IMR-90 (cell line): ENCODE measurements around the gene STEAP4. TPM values are rescaled to one million over a fixed set of nuclear protein-coding genes. Genes with fewer than 3 reads are reported as not detected.

Experiments
- ATAC-seq: fragments of 200-7000 bp; cut with Tn5 transposase; 2 replicates; pipeline ENCODE4 v1.9.1; 2020; ENCODE audit warnings: low read depth, mild to moderate bottlenecking, moderate library complexity
- BruUV-seq: library from RNA; stranded (reverse); fragments of 400-500 nt; replicated peaks from 2 replicates; lab custom pipeline; 2021; lab: Mats Ljungman, UMichigan
- CTCF ChIA-PET: fragments of 300-600 bp; formaldehyde crosslinking; extraction: SDS; loops from one replicate; lab custom pipeline; 2021; ENCODE audit warnings: antibody characterized with exemption; lab: Yijun Ruan, JAX
- POLR2A ChIA-PET: fragments of 300-600 bp; sonication (Branson Sonifier 250); formaldehyde crosslinking; loops from one replicate; lab custom pipeline; 2022; ENCODE audit warnings: antibody characterized with exemption; ENCODE audit not compliant: unreplicated experiment; lab: Charles Lee
- DNase-seq: peaks from one replicate; pipeline ENCODE4 v3.0.0; 2013
- H2AFZ ChIP-seq: replicated peaks from 2 replicates; pipeline ENCODE3; 2013; ENCODE audit warnings: low read length, mild to moderate bottlenecking; ENCODE audit not compliant: poor library complexity
- H2AK5ac ChIP-seq: 2 replicates; pipeline ENCODE4 v1.6.1; 2013; ENCODE audit warnings: low read depth, low read length, inconsistent platforms
- H2AK9ac ChIP-seq: replicated peaks from 2 replicates; pipeline ENCODE3; 2013; ENCODE audit warnings: mild to moderate bottlenecking, low read depth, low read length, moderate library complexity; ENCODE audit not compliant: poor library complexity
- H2BK120ac ChIP-seq: 2 replicates; pipeline ENCODE4 v1.6.1; 2013; ENCODE audit warnings: low read depth, low read length, inconsistent platforms
- H2BK15ac ChIP-seq: 3 replicates; pipeline ENCODE4 v1.6.1; 2013; ENCODE audit warnings: low read depth, low read length, inconsistent platforms
- H2BK20ac ChIP-seq: 2 replicates; pipeline ENCODE4 v1.6.1; 2013; ENCODE audit warnings: low read depth, mild to moderate bottlenecking, inconsistent platforms, low read length, moderate library complexity
- H2BK5ac ChIP-seq: 2 replicates; pipeline ENCODE4 v1.6.1; 2013; ENCODE audit warnings: mild to moderate bottlenecking, low read depth, low read length, inconsistent platforms; ENCODE audit not compliant: poor library complexity, severe bottlenecking
- H3K14ac ChIP-seq: replicated peaks from 2 replicates; pipeline ENCODE4 v1.6.1; 2013; ENCODE audit warnings: low read depth, low read length, inconsistent platforms
- H3K18ac ChIP-seq: 2 replicates; pipeline ENCODE4 v1.6.1; 2013; ENCODE audit warnings: low read depth, low read length, control low read depth
- H3K23ac ChIP-seq: 2 replicates; pipeline ENCODE4 v1.6.1; 2013; ENCODE audit warnings: low read depth, low read length, inconsistent platforms
- H3K27ac ChIP-seq: 2 replicates; pipeline ENCODE4 v1.5.1; 2013; ENCODE audit warnings: mild to moderate bottlenecking, control low read depth, low read length; ENCODE audit not compliant: insufficient read depth
- H3K27me3 ChIP-seq: 2 replicates; pipeline ENCODE4 v1.6.1; 2013; ENCODE audit warnings: low read length; ENCODE audit not compliant: control insufficient read depth, insufficient read depth
- H3K36me3 ChIP-seq: 2 replicates; pipeline ENCODE4 v1.6.1; 2013; ENCODE audit warnings: low read length, mixed read lengths; ENCODE audit not compliant: control insufficient read depth, insufficient read depth
- H3K4ac ChIP-seq: 2 replicates; pipeline ENCODE4 v1.6.1; 2013; ENCODE audit warnings: low read depth, low read length, inconsistent platforms
- H3K4me1 ChIP-seq: 2 replicates; pipeline ENCODE4 v1.6.1; 2013; ENCODE audit warnings: low read length, mixed read lengths; ENCODE audit not compliant: control insufficient read depth, insufficient read depth
- H3K4me2 ChIP-seq: 2 replicates; pipeline ENCODE4 v1.6.1; 2013; ENCODE audit warnings: low read depth, mild to moderate bottlenecking, control low read depth, low read length, moderate library complexity
- H3K4me3 ChIP-seq: 2 replicates; pipeline ENCODE4 v1.5.1; 2013; ENCODE audit warnings: low read depth, mild to moderate bottlenecking, control low read depth, low read length, moderate library complexity; ENCODE audit not compliant: insufficient read depth
- H3K56ac ChIP-seq: 2 replicates; pipeline ENCODE4 v1.6.1; 2013; ENCODE audit warnings: low read length, inconsistent platforms; ENCODE audit not compliant: insufficient read depth; ENCODE audit errors: extremely low read depth
- H3K79me1 ChIP-seq, 2 experiments: 2 replicates each; pipeline ENCODE4 v1.6.1; 2013; ENCODE audit warnings: low read length in 2 of 2, inconsistent platforms in 1 of 2, low read depth in 1 of 2
- H3K9ac ChIP-seq: 2 replicates; pipeline ENCODE4 v1.6.1; 2013; ENCODE audit warnings: low read depth, low read length, control low read depth
- H3K9me1 ChIP-seq: 2 replicates; pipeline ENCODE4 v1.6.1; 2013; ENCODE audit warnings: low read length, inconsistent platforms; ENCODE audit not compliant: insufficient read depth
- H3K9me3 ChIP-seq: 2 replicates; pipeline ENCODE4 v1.6.1; 2013; ENCODE audit warnings: low read length; ENCODE audit not compliant: control insufficient read depth, insufficient read depth
- H4K20me1 ChIP-seq: 2 replicates; pipeline ENCODE4 v1.6.1; 2013; ENCODE audit warnings: low read length, inconsistent platforms; ENCODE audit not compliant: insufficient read depth
- H4K5ac ChIP-seq: 2 replicates; pipeline ENCODE4 v1.6.1; 2013; ENCODE audit warnings: mild to moderate bottlenecking, low read depth, low read length, control low read depth
- H4K8ac ChIP-seq, 2 experiments: 2 replicates each; pipeline ENCODE4 v1.6.1; 2013; ENCODE audit warnings: low read depth in 2 of 2, low read length in 2 of 2, control low read depth in 1 of 2, inconsistent platforms in 1 of 2
- H4K91ac ChIP-seq: 2 replicates; pipeline ENCODE4 v1.6.1; 2013; ENCODE audit warnings: low read depth, low read length, inconsistent platforms; ENCODE audit not compliant: insufficient read depth
- BHLHE40 ChIP-seq: fragments of 150-350 bp; IDR thresholded peaks from 2 replicates; pipeline ENCODE4 v1.6.1; 2016; ENCODE audit warnings: mild to moderate bottlenecking, low read depth, low read length
- CEBPB ChIP-seq: IDR thresholded peaks from 2 replicates; pipeline ENCODE4 v1.6.1; 2012; ENCODE audit warnings: low read depth, low read length, improper control_type of control experiment
- CHD1 ChIP-seq: IDR thresholded peaks from 2 replicates; pipeline ENCODE4 v1.6.1; 2012; ENCODE audit warnings: low read depth, low read length, improper control_type of control experiment
- FOS ChIP-seq: fragments of 150-350 bp; IDR thresholded peaks from 2 replicates; pipeline ENCODE4 v1.6.1; 2016; ENCODE audit warnings: low read depth, low read length
- MAZ ChIP-seq: IDR thresholded peaks from 2 replicates; pipeline ENCODE4 v1.6.1; 2012; ENCODE audit warnings: low read depth, mild to moderate bottlenecking, low read length, improper control_type of control experiment, moderate library complexity, borderline replicate concordance
- NFE2L2 ChIP-seq: fragments of 150-350 bp; IDR thresholded peaks from 2 replicates; pipeline ENCODE4 v1.6.1; 2016; ENCODE audit warnings: low read depth, mild to moderate bottlenecking, low read length
- RAD21 ChIP-seq: IDR thresholded peaks from 2 replicates; pipeline ENCODE4 v1.6.1; 2012; ENCODE audit warnings: low read length, improper control_type of control experiment
- RCOR1 ChIP-seq: IDR thresholded peaks from 2 replicates; pipeline ENCODE4 v1.6.1; 2012; ENCODE audit warnings: mild to moderate bottlenecking, low read length, improper control_type of control experiment; ENCODE audit not compliant: insufficient replicate concordance
- RFX5 ChIP-seq: IDR thresholded peaks from 2 replicates; pipeline ENCODE4 v1.8.0; 2012; ENCODE audit warnings: low read depth, mild to moderate bottlenecking, low read length, moderate library complexity
- SMC3 ChIP-seq: fragments of 150-350 bp; IDR thresholded peaks from 2 replicates; pipeline ENCODE4 v1.6.1; 2016; ENCODE audit warnings: low read depth, mild to moderate bottlenecking, antibody characterized with exemption, low read length, moderate library complexity
- WGBS, 2 experiments: methylation state at CpG; one replicate each; pipeline versions ENCODE4 v1.1.5 to v1.1.7; 2013; ENCODE audit warnings: missing lambda C conversion rate in 2 of 2; ENCODE audit not compliant: insufficient read length in 1 of 2; ENCODE audit errors: extremely low coverage in 2 of 2; 5-methylcytosine and 5-hydroxymethylcytosine counted together
- dilution Hi-C: fragments of 300-500 bp; cut with HindIII; formaldehyde crosslinking; loops from one replicate; pipeline ENCODE4 v1.14.3; 2018; ENCODE audit warnings: low sequenced_read_pairs; ENCODE audit not compliant: unreplicated experiment
- in situ Hi-C: fragments of 300-500 bp; cut with MboI; formaldehyde crosslinking; loops from 3 replicates; pipeline ENCODE4 v1.14.3; 2019; ENCODE audit warnings: low sequenced_read_pairs, inconsistent platforms, mixed read lengths
- intact Hi-C: fragments of 100-400 bp; cut with micrococcal nuclease; formaldehyde crosslinking; loops from 2 replicates; pipeline ENCODE4 v1.10.0; 2022
- polyA plus RNA-seq, 3 experiments: library from polyadenylated mRNA; depleted of rRNA; stranded (reverse); fragments of >200 nt; gene quantifications; 2 replicates each; pipeline ENCODE4 v1.2.3, GENCODE V29; 2012; ENCODE audit warnings: low replicate concordance in 1 of 3
- total RNA-seq: library from RNA; depleted of rRNA; stranded (reverse); fragments of >200 nt; gene quantifications from 2 replicates; pipeline ENCODE4 v1.2.3, GENCODE V29; 2012
- TF ChIP-seq, protein P1 (sequence below): conservative IDR thresholded peaks from 2 replicates; pipeline ENCODE4 v1.5.1; 2012; ENCODE audit warnings: mild to moderate bottlenecking, low read depth, low read length, improper control_type of control experiment
- TF ChIP-seq, protein P2 (sequence below): fragments of 150-350 bp; IDR thresholded peaks from 2 replicates; pipeline ENCODE4 v1.6.1; 2016; ENCODE audit warnings: low read depth, mild to moderate bottlenecking, low read length, moderate library complexity, borderline replicate concordance
- TF ChIP-seq, protein P3 (sequence below): fragments of 150-350 bp; IDR thresholded peaks from 2 replicates; pipeline ENCODE4 v1.6.1; 2017; ENCODE audit warnings: mild to moderate bottlenecking, antibody characterized with exemption, low read length, low read depth

The STEAP4 gene
- total and polyA plus RNA-seq, 2 of the 4 experiments (the other 2 are of a cell fraction), result not detected

DNA sequence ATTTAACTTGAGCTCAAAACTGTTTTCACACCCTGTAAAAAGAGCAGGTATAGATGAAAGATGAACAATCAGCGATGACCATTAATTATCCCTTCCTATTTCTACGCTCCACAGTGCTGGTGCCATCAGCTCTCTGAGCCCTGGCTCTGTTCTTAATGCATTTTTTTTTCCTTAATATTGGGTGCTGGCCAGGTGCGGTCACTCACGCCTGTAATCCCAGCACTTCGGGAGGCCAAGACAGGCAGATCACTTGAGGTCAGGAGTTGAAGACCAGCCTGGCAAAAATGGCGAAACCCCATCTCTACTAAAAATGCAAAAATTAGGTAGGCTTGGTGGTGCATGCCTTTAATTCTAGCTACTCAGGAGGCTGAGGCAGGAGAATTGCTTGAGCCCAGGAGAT lies 4.2 kb downstream of the STEAP4 start:
- Histone ChIP-seq H3K56ac (no peak overlapping the region), H3K79me1 (no peaks in the 10 kb centered on the region), H3K23ac (no peak overlapping the region), H2BK20ac (no peak overlapping the region), H2BK15ac (no peak overlapping the region), H2AK9ac (no peak overlapping the region), H3K9ac (no peak overlapping the region), H4K20me1 (no peaks in the 10 kb centered on the region), H2BK5ac (no peak overlapping the region), H2AFZ (no peak overlapping the region), H3K4me2 (no peak overlapping the region), H4K8ac (no peak overlapping the region), H3K14ac (no peak overlapping the region), H3K4ac (no peak overlapping the region), H2BK120ac (no peak overlapping the region), H3K27me3 (no peaks in the 10 kb centered on the region; the same call in 1 of the 2 replicates), H3K9me3 (no peaks in the 10 kb centered on the region), H3K9me1 (no peaks in the 10 kb centered on the region), H3K4me3 (no peak overlapping the region), H3K27ac (no peak overlapping the region), H3K4me1 (no peaks in the 10 kb centered on the region), H3K18ac (no peak overlapping the region), H4K91ac (no peak overlapping the region), H4K5ac (no peak overlapping the region), H2AK5ac (no peak overlapping the region), H3K36me3 (no peaks in the 10 kb centered on the region)
- ChIA-PET POLR2A (no interaction called here), CTCF (no interaction called here)
- dilution Hi-C loops, result no loop called here
- ATAC-seq, result no peak
- intact Hi-C loops, result no loop called here
- TF ChIP-seq CEBPB (no peak), SMC3 (no peak), CHD1 (no peak), RAD21 (no peak), RFX5 (no peak), FOS (no peak), BHLHE40 (no peak), MAZ (no peak), NFE2L2 (no peak), RCOR1 (no peak)
- TF ChIP-seq, protein P1, sequence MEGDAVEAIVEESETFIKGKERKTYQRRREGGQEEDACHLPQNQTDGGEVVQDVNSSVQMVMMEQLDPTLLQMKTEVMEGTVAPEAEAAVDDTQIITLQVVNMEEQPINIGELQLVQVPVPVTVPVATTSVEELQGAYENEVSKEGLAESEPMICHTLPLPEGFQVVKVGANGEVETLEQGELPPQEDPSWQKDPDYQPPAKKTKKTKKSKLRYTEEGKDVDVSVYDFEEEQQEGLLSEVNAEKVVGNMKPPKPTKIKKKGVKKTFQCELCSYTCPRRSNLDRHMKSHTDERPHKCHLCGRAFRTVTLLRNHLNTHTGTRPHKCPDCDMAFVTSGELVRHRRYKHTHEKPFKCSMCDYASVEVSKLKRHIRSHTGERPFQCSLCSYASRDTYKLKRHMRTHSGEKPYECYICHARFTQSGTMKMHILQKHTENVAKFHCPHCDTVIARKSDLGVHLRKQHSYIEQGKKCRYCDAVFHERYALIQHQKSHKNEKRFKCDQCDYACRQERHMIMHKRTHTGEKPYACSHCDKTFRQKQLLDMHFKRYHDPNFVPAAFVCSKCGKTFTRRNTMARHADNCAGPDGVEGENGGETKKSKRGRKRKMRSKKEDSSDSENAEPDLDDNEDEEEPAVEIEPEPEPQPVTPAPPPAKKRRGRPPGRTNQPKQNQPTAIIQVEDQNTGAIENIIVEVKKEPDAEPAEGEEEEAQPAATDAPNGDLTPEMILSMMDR, result no peak
- TF ChIP-seq, protein P2, sequence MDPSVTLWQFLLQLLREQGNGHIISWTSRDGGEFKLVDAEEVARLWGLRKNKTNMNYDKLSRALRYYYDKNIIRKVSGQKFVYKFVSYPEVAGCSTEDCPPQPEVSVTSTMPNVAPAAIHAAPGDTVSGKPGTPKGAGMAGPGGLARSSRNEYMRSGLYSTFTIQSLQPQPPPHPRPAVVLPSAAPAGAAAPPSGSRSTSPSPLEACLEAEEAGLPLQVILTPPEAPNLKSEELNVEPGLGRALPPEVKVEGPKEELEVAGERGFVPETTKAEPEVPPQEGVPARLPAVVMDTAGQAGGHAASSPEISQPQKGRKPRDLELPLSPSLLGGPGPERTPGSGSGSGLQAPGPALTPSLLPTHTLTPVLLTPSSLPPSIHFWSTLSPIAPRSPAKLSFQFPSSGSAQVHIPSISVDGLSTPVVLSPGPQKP, result no peak
- TF ChIP-seq, protein P3, sequence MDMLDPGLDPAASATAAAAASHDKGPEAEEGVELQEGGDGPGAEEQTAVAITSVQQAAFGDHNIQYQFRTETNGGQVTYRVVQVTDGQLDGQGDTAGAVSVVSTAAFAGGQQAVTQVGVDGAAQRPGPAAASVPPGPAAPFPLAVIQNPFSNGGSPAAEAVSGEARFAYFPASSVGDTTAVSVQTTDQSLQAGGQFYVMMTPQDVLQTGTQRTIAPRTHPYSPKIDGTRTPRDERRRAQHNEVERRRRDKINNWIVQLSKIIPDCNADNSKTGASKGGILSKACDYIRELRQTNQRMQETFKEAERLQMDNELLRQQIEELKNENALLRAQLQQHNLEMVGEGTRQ, result no peak
- WGBS, 2 experiments, result no CpG with 5 or more reads among the region's 6 CpGs
- BruUV-seq, result no TSS peak
- DNase-seq, result no peak
- in situ Hi-C loops, result no loop called here
